ENCODE measurements around the gene PDCL3.

- TF ChIP-seq, protein P1, sequence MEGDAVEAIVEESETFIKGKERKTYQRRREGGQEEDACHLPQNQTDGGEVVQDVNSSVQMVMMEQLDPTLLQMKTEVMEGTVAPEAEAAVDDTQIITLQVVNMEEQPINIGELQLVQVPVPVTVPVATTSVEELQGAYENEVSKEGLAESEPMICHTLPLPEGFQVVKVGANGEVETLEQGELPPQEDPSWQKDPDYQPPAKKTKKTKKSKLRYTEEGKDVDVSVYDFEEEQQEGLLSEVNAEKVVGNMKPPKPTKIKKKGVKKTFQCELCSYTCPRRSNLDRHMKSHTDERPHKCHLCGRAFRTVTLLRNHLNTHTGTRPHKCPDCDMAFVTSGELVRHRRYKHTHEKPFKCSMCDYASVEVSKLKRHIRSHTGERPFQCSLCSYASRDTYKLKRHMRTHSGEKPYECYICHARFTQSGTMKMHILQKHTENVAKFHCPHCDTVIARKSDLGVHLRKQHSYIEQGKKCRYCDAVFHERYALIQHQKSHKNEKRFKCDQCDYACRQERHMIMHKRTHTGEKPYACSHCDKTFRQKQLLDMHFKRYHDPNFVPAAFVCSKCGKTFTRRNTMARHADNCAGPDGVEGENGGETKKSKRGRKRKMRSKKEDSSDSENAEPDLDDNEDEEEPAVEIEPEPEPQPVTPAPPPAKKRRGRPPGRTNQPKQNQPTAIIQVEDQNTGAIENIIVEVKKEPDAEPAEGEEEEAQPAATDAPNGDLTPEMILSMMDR (IDR thresholded peaks at IDR 0.05) = peak in 6 of 7 experiments; percentile 33 to 65 (median 55)
- TF ChIP-seq POLR2A (IDR thresholded peaks at IDR 0.05) = no peak
Observed at GRCh38 chr2:100610381-100610831, 47.6 kb downstream of the PDCL3 start.

All from body of pancreas (tissue), 4 donors.